MM.1S (cell line): ENCODE measurements around the gene PPP1CC.

Source experiments
- DNase-seq: peaks from one replicate; pipeline ENCODE4 v3.0.0-alpha.2; 2015
- H2AFZ ChIP-seq: fragments of 300-600 bp; sonication (generic); 2 replicates; pipeline ENCODE4 v1.6.0; 2016; ENCODE audit warnings: antibody characterized with exemption, low read length
- H3F3A ChIP-seq: fragments of 300-600 bp; sonication (generic); 2 replicates; pipeline ENCODE4 v1.6.1; 2016; ENCODE audit warnings: mild to moderate bottlenecking, antibody characterized with exemption, low read length, moderate library complexity, mixed read lengths; ENCODE audit not compliant: insufficient read depth
- H3K27ac ChIP-seq: fragments of 300-600 bp; sonication (generic); 2 replicates; pipeline ENCODE4 v1.5.1; 2016; ENCODE audit warnings: mild to moderate bottlenecking, low read length
- H3K27me3 ChIP-seq: fragments of 300-600 bp; sonication (generic); replicated peaks from 2 replicates; pipeline ENCODE4 v1.6.0; 2016; ENCODE audit warnings: low read length; ENCODE audit not compliant: insufficient read depth
- H3K36me3 ChIP-seq: fragments of 300-600 bp; sonication (generic); replicated peaks from 2 replicates; pipeline ENCODE4 v1.6.1; 2016; ENCODE audit warnings: mild to moderate bottlenecking, low read length, mixed read lengths; ENCODE audit not compliant: insufficient read depth
- H3K4me1 ChIP-seq: fragments of 300-600 bp; sonication (generic); 2 replicates; pipeline ENCODE4 v1.6.1; 2016; ENCODE audit warnings: low read length, mixed read lengths
- H3K4me2 ChIP-seq: fragments of 300-600 bp; sonication (generic); 2 replicates; pipeline ENCODE4 v1.6.0; 2016; ENCODE audit warnings: low read depth, low read length
- H3K4me3 ChIP-seq: fragments of 300-600 bp; sonication (generic); 2 replicates; pipeline ENCODE4 v1.5.1; 2016; ENCODE audit warnings: low read length, mixed read lengths
- H3K79me2 ChIP-seq: fragments of 300-600 bp; sonication (generic); 2 replicates; pipeline ENCODE4 v1.6.1; 2016; ENCODE audit warnings: mixed run types, low read length, mixed read lengths
- H3K9ac ChIP-seq: fragments of 300-600 bp; sonication (generic); 2 replicates; pipeline ENCODE4 v1.6.1; 2016; ENCODE audit warnings: low read length, mixed read lengths
- H3K9me2 ChIP-seq: fragments of 300-600 bp; sonication (generic); replicated peaks from 2 replicates; pipeline ENCODE4 v1.6.1; 2016; ENCODE audit warnings: mild to moderate bottlenecking, low read length, mixed read lengths; ENCODE audit not compliant: insufficient read depth
- H3K9me3 ChIP-seq: fragments of 300-600 bp; sonication (generic); replicated peaks from 2 replicates; pipeline ENCODE4 v1.6.1; 2016; ENCODE audit warnings: mild to moderate bottlenecking, low read length, mixed read lengths; ENCODE audit not compliant: insufficient read depth
- H4K20me1 ChIP-seq: fragments of 300-600 bp; sonication (generic); 2 replicates; pipeline ENCODE4 v1.6.1; 2016; ENCODE audit warnings: mild to moderate bottlenecking, low read length, moderate library complexity, mixed read lengths; ENCODE audit not compliant: insufficient read depth
- EZH2 ChIP-seq: fragments of 300-600 bp; sonication (generic); optimal IDR thresholded peaks from 2 replicates; pipeline ENCODE3; 2017; ENCODE audit warnings: low read depth, mild to moderate bottlenecking, antibody characterized with exemption, low read length, mixed read lengths
- EZH2phosphoT487 ChIP-seq: fragments of 300-600 bp; sonication (generic); IDR thresholded peaks from 2 replicates; pipeline ENCODE4 v1.6.1; 2018; ENCODE audit warnings: antibody characterized with exemption, low read length
- TF ChIP-seq, protein P1 (sequence below): fragments of 300-600 bp; sonication (generic); IDR thresholded peaks from 2 replicates; pipeline ENCODE4 v1.5.1; 2016; ENCODE audit warnings: antibody characterized with exemption, low read length, mixed read lengths

The PPP1CC gene

DNA sequence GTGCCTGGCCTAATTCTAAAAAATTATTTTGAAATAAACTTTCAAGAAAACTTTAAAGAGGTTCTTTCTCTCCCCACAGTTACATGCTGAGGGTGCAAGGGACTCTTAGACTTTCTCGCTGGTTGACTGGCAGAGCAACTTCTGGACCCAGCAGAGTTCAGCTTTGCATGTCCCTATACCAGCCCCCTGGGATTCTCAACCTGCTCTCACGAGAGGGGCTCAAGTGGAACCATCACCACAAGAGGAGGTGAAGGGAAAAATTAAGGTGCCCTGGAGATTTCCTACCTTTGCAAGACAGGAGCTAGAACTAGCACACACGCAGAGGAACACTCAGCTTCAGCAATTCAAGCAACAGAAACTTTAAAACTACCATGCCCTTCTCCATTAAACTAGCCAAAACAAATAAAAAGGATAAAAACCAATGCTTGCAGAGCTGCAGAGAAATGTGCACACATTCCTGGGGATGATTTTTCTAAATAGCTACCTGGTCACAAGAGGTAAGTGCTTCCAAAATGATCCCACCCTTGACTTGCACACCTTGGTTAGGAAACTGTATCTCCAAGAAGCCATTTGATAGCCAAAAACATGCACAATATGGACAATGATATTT lies 56.3 kb downstream of the PPP1CC start:
- H3K9me2 ChIP-seq: no peaks in the 10 kb centered on the region
- H3K9me3 ChIP-seq: no peaks in the 10 kb centered on the region
- H3K27me3 ChIP-seq: no peaks in the 10 kb centered on the region
- no peaks in the 10 kb centered on the region for H3K79me2 ChIP-seq
- no peaks in the 10 kb centered on the region for H3K36me3 ChIP-seq
- H3K4me1 ChIP-seq: no peaks in the 10 kb centered on the region
- no peak overlapping the region for H3K9ac ChIP-seq
- H3F3A ChIP-seq: no peaks in the 10 kb centered on the region
- no peak overlapping the region for H3K4me2 ChIP-seq
- no peak for TF ChIP-seq EZH2phosphoT487
- TF ChIP-seq, protein P1, sequence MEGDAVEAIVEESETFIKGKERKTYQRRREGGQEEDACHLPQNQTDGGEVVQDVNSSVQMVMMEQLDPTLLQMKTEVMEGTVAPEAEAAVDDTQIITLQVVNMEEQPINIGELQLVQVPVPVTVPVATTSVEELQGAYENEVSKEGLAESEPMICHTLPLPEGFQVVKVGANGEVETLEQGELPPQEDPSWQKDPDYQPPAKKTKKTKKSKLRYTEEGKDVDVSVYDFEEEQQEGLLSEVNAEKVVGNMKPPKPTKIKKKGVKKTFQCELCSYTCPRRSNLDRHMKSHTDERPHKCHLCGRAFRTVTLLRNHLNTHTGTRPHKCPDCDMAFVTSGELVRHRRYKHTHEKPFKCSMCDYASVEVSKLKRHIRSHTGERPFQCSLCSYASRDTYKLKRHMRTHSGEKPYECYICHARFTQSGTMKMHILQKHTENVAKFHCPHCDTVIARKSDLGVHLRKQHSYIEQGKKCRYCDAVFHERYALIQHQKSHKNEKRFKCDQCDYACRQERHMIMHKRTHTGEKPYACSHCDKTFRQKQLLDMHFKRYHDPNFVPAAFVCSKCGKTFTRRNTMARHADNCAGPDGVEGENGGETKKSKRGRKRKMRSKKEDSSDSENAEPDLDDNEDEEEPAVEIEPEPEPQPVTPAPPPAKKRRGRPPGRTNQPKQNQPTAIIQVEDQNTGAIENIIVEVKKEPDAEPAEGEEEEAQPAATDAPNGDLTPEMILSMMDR: no peak
- no peak for TF ChIP-seq EZH2
- H4K20me1 ChIP-seq: no peaks in the 10 kb centered on the region
- no peak overlapping the region for H3K27ac ChIP-seq
- H2AFZ ChIP-seq: no peak overlapping the region
- no peak for DNase-seq
- H3K4me3 ChIP-seq: no peak overlapping the region

DNA sequence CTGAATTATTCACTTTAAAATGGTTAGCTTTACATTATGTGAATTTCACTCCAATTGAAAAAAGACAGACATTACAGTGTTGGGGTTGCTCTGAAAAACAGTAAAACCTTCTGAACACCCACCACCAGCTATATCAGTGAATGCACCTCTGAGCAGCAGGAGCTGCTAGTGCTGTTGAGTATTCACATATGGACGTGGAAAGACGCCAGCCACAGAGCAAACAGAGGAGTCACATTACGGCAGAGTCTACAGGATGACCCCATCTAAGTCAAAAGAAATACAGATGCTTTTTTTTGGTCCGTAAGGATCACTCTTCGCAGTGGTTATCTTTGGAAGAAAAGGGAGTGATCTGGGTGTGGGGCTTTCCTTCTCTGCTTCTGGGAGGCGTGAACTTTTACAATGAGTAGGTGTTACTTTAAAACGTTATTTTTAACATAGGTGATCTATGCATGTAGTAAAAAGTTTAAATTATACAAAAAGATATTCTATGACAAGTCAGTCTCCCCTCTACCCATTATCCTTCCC lies 58.3 kb downstream of the PPP1CC start:
- TF ChIP-seq EZH2 (no peak), EZH2phosphoT487 (no peak)
- TF ChIP-seq, protein P1: no peak
- Histone ChIP-seq H3K36me3 (no peaks in the 10 kb centered on the region), H3K4me2 (no peak overlapping the region), H3K27ac (no peak overlapping the region), H3F3A (no peaks in the 10 kb centered on the region), H3K9me2 (no peaks in the 10 kb centered on the region), H3K4me3 (no peak overlapping the region), H3K4me1 (no peaks in the 10 kb centered on the region), H3K27me3 (no peaks in the 10 kb centered on the region), H3K9ac (no peak overlapping the region), H3K79me2 (no peaks in the 10 kb centered on the region), H4K20me1 (no peaks in the 10 kb centered on the region), H2AFZ (no peak overlapping the region), H3K9me3 (no peaks in the 10 kb centered on the region)
- no peak for DNase-seq

DNA sequence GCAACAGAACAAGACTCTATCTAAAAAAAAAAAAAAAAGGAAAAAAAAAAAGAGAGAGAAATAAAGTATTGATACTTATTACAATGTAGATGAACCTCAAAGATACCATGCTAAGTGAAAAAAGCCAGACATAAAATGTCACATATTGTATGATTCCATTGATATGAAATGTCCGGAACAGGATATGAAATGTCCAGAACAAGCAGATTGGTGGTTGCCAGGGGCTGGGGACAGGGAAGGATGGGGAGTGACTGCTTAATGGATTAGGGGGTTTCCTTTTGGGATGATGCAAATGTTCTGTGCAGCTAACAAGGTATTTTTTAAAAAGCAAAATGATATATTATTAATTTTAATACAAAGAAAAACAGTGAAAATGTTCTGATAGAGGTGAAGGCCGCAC lies 58.8 kb downstream of the PPP1CC start:
- H3K9me3 ChIP-seq: no peaks in the 10 kb centered on the region

More for the DNA sequence above, 58.8 kb downstream of the PPP1CC start:
- H3K9ac ChIP-seq: no peak overlapping the region
- no peak overlapping the region for H3K27ac ChIP-seq
- no peaks in the 10 kb centered on the region for H3K9me2 ChIP-seq
- H3K79me2 ChIP-seq: no peaks in the 10 kb centered on the region
- TF ChIP-seq, protein P1: no peak
- TF ChIP-seq EZH2: no peak
- no peaks in the 10 kb centered on the region for H3F3A ChIP-seq
- no peak overlapping the region for H2AFZ ChIP-seq
- H3K36me3 ChIP-seq: no peaks in the 10 kb centered on the region
- H4K20me1 ChIP-seq: no peaks in the 10 kb centered on the region
- no peaks in the 10 kb centered on the region for H3K4me1 ChIP-seq
- no peak overlapping the region for H3K4me2 ChIP-seq
- H3K27me3 ChIP-seq: no peaks in the 10 kb centered on the region
- DNase-seq: no peak
- no peak overlapping the region for H3K4me3 ChIP-seq
